Measurements from ENCODE around the gene NETO1. TPM values are rescaled to one million over a fixed set of nuclear protein-coding genes. Genes with fewer than 3 reads are reported as not detected.

Gene NETO1
- polyA plus RNA-seq, 2 of the 4 experiments (the other 2 are of a cell fraction) = 0.04 TPM; not detected in 1

GRCh38 chr18:72772916-72773315 lies 94.9 kb downstream of the NETO1 start:
- Histone ChIP-seq H3K4me2 (no peak overlapping the region), H3K27ac (no peak overlapping the region), H3K4me3 (no peak overlapping the region), H3K4me1 (no peaks in the 10 kb centered on the region), H3K9me3 (no peaks in the 10 kb centered on the region)
- TF ChIP-seq RFX5 (IDR thresholded peaks at IDR 0.05) (no peak), E2F6 (IDR thresholded peaks at IDR 0.05; ENCODE audit: borderline replicate concordance, low read depth) (no peak), JUNB (IDR thresholded peaks at IDR 0.05) (no peak), ZC3H11A (IDR thresholded peaks at IDR 0.05) (no peak), CEBPB (IDR thresholded peaks at IDR 0.05) (no peak), SREBF2 (IDR thresholded peaks at IDR 0.05) (no peak), FOSL2 (IDR thresholded peaks at IDR 0.05) (no peak), FOSL2 (CRISPR knock-in tag; IDR thresholded peaks at IDR 0.05) (no peak), CBX8 (IDR thresholded peaks at IDR 0.05) (no peak), NPAS2 (CRISPR knock-in tag; IDR thresholded peaks at IDR 0.05; ENCODE audit: borderline replicate concordance) (no peak), HMGXB4 (CRISPR knock-in tag; IDR thresholded peaks at IDR 0.05; ENCODE audit: borderline replicate concordance) (no peak), HOXB13 (CRISPR knock-in tag; IDR thresholded peaks at IDR 0.05; ENCODE audit: low read depth) (no peak), HOXA7 (CRISPR knock-in tag; IDR thresholded peaks at IDR 0.05) (no peak)
- ChIA-PET CTCF (no interaction called here), POLR2A (no interaction called here)
- ATAC-seq (no peak), FAIRE-seq (no peak), DNase-seq (ENCODE audit: low read depth in 1 of 2, low spot score in 1 of 2) (no peak)

GRCh38 chr18:72768681-72769229 lies 99.0 kb downstream of the NETO1 start:
- TF ChIP-seq RARB (CRISPR knock-in tag; IDR thresholded peaks at IDR 0.05) (no peak), SREBF2 (IDR thresholded peaks at IDR 0.05) (no peak)
- no peak for ATAC-seq
- Histone ChIP-seq H3K27ac (no peak overlapping the region), H3K4me2 (no peak overlapping the region), H3K4me3 (no peak overlapping the region), H3K4me1 (no peaks in the 10 kb centered on the region), H3K9me3 (no peaks in the 10 kb centered on the region)
- no peak for DNase-seq (ENCODE audit: low read depth in 1 of 2, low spot score in 1 of 2)
- WGBS (ENCODE audit: missing lambda C conversion rate) = 56% methylated on average over 8 of the region's 8 CpGs
- CTCF ChIA-PET = no interaction called here
- POLR2A ChIA-PET = no interaction called here
- FAIRE-seq = no peak

- FAIRE-seq = no peak
- H3K4me3 ChIP-seq = no peak overlapping the region
- peak; percentile 50 to 63; a peak in 4 of 6 replicates for ATAC-seq
- TF ChIP-seq CTCF (IDR thresholded peaks at IDR 0.05) (peak; percentile 67), TP53 (CRISPR knock-in tag; IDR thresholded peaks at IDR 0.05) (no peak), NFE2L2 (conservative IDR thresholded peaks at IDR 0.05; ENCODE audit: low read length) (no peak), SMC3 (IDR thresholded peaks at IDR 0.05) (peak; percentile 54), ZFP36 (IDR thresholded peaks at IDR 0.05; ENCODE audit: borderline replicate concordance, partially characterized antibody) (no peak), BCL3 (IDR thresholded peaks at IDR 0.05) (no peak), RAD21 (conservative IDR thresholded peaks at IDR 0.05 in 1 of 2, IDR thresholded peaks at IDR 0.05 in 1 of 2) (peak; percentile 75 to 77)
- H3K9me3 ChIP-seq = no peaks in the 10 kb centered on the region
- H3K4me1 ChIP-seq = no peaks in the 10 kb centered on the region
- no peak overlapping the region for H3K4me2 ChIP-seq
- POLR2A ChIA-PET = no interaction called here
- CTCF ChIA-PET = interaction anchor here (0.6 to 2.9 kb wide), 8 partner anchors 9 to 1784 kb away, joined by 3 to 12 read pairs (median 4); no protein-coding TSS in a partner anchor
- WGBS (ENCODE audit: missing lambda C conversion rate) = 12% methylated on average over 5 of the region's 5 CpGs
- DNase-seq (ENCODE audit: low read depth in 1 of 2, low spot score in 1 of 2) = peak; percentile 6 to 49
- H3K27ac ChIP-seq = no peak overlapping the region
Observed at GRCh38 chr18:72762515-72763122, 105.2 kb downstream of the NETO1 start.
